Fibroblast of the conjunctiva (primary cell): ENCODE data around the gene CCDC149.

Source experiments
- DNase-seq: peaks from one replicate; pipeline ENCODE4 v3.0.0-alpha.2; 2010; ENCODE audit warnings: low read depth

CCDC149 gene

DNA sequence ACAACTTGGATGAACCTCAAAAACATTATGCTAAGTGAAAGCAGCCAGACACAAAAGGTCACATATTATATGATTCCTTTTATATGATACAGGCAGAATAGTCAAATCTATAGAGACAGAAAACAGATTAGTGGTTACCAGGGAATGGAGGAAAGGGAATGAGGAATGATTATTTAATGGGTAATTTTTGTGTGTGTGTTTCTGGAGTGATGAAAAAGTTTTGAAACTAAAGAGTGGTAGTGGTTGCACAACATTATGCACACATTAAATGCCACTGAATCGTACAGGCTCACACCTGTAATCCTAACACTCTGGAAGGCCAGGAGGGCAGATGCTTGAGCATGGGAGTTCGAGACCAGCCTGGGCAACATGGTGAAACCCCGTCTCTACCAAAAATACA lies 137.1 kb downstream of the CCDC149 start:
- no peak for DNase-seq

DNA sequence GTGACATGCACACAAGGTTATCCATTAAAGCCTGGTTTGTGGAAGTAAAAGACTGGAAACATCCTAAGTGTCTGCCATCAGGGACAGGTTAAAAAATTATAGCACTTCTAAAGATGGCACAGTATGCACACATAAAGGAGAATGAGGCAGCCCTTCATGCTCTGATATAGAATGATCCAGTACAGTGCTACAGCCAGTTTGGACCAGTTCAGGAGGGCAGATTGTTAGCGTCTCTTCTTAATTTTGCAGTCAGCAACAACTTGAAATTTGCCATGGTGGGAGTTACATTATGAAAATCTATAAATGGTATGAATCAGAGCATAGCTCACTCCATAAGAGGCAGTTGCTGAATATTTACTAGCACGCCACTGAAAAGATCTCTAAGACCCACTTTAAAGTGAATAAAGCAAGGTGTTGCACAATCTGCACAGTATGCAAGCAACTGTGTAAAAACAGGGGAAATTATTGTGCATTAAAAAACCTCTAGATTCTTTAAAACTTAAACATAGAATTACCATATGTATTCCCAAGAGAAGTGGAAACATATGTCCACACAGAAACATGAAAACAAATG lies 137.7 kb downstream of the CCDC149 start:
- no peak for DNase-seq

DNA sequence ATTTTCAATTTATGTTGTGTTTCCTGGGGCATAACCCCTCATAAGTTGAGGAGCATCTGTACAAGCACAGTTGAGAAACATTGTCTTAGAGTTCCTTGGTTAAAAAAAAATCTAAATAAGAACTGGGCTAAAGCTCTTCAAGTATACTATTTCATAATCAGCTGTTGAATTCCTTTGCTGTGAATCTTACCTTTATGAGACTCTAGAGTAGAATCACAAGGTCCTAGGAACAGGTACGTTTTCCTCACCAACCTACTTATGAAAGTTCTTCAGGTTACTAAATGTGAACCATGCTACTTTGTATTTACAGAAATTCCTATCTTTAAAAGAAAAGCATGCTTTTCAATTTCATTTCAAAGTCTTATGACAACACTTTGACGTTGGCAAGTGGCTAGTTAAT lies 138.4 kb downstream of the CCDC149 start:
- DNase-seq, result no peak

DNA sequence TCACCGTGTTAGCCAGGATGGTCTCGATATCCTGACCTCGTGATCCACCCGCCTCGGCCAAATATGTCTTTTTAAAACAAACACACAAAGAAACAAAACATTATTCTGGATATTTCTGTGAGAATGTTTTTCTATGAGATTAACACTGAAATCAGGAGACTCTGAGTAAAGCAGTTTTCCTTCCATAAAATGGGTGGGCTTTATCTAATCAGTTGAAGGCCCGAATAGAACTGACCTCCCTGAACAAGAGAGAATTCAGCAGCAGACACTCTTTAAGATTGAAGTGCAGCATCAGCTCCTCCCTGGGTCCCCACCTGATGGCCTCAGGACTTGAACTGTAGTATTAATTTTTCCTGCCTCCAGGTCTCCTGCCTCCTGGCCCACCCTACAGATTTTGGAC lies 139.9 kb downstream of the CCDC149 start:
- DNase-seq, result no peak

DNA sequence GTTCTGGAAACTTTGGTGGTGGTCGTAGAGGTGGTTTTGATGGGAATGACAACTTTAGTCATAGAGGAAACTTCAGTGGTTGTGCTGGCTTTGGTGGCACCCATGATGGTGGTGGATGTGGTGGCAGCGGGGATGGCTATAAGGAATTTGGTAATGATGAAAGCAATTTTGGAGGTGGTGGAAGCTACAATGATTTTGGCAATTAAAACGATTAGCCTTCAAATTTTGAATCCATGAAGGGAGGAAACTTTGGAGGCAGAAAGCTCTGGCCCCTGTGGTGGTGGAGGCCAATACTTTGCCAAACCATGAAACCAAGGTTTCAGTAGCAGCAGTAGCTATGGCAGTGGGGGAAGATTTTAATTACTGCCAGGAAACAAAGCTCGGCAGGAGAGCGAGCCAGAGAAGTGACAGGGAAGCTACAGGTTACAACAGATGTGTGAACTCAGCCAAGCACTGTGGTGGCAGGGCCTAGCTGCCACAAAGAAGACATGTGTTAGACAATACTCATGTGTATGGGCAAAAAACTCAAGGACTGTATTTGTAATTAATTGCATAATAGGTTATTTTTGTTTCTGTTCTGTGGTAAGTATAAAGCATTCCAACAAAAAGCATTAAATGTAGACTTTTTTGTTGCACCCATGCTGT lies 140.7 kb downstream of the CCDC149 start:
- DNase-seq, result no peak

DNA sequence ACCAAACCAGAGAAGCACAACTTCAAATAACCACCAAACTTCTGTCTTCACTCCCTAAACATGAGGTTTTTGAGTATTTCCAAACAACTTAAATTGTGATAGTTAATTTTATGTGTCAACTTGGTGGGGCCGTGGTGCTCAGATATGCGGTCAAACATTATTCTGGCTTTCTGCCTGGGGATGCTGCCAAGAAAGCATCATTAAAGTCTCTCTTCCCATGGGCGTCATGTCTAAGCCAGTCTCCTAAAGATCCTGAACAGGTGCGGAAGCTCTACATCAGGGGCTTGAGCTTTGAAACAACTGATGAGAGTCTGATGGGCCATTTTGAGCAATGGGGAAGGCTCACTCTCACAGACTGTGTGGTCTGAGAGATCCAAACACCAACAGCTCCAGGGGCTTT lies 141.6 kb downstream of the CCDC149 start:
- DNase-seq, result no peak

DNA sequence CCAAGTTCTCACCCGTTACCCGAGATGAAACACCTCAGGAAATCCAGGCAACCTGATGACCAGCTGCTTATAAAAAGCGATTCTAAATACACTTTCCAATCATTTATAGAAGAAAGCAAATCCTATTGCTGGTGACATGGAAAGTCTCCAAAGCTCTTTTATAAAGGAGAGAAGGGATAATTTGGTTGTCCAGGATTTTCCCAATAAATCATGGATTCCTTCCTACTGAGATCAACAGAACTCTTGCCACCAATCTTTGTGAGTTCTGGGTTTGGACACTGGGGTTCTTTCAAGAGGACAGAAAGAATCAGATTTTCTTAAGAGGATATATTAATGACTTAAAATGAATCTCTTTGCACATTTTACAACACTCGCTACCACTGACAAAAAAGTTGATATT lies 142.2 kb downstream of the CCDC149 start:
- no peak for DNase-seq

DNA sequence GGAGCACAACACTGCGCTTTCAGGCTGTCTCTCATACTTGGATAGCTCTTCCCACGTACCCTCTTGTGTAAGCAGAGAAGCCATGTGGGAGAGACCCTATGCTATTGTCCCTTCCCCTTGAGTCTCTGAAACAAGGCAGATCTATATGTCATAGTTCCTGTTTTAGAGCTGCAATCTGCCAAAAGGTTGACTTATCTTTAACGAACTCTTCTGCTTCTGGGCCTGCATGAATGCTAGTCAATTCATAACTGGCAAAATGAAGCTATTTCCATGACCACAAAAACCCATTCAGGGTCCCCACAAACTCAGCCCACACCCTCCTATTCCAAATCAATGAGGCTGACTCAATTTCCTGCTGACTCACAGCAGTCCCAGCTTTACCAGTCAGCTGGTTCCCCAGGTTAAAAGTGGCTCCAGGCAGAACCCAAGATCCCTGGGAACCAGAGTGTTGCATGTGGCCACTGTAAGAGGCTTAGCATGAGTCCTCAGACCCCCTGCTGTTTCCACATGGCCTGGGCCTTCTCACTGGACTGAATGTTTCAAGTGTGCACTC lies 142.7 kb downstream of the CCDC149 start:
- DNase-seq, result no peak

DNA sequence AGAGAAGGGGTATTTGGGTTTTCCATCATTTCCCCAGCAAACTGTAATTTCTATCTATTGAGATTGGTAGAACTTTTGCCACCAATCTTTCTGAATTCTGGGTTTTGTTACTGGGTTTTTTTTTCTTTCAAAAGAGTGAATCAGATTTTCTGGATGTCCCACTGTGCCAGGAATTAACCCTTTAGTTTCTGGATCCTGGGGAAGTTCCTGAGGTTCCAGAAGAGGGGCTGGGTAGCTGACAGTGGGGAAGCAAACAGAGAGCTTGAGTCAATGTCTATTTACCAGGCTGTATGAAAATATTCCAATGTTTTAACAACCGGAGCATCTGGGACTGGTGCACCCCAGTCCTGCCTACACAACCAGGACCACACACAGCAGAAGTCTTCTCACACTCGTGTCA lies 143.3 kb downstream of the CCDC149 start:
- no peak for DNase-seq

DNA sequence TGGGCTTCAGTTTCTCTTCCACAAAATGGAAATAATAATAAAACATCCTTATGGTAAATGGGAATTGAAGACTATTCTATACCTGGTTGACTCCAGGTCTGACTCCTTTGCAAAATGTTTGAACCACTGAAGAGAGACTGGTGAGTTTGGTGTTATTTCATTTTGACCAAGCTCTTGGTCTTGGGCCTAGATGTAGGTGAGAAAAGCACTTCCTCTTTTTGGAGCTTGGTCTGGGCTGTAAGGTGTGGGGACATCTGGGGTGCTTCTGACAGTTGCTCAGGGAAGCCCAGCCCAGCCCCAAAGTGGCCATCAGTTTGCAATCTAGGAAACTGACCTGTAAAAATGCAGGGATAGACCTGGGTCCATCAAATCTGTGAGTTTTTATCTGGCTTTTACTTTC lies 144.2 kb downstream of the CCDC149 start:
- no peak for DNase-seq

DNA sequence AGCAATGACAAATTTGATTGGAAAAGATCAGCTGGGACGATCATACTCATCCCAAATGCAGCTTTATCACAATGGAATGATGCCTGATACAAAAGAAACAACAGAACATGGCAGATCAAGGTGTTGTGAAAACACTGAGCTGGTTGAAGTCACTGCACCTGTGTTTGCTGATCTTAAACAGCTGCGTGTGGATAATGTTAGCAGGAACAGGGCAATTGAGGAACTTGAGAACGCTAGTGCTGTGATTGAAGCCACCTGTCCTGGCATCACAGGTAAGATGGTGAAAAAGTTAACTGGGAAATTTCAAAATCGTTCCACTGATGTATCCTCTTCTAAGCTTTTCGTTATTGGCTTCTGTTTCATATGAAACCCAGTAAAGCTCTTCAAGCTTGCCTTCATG lies 144.8 kb downstream of the CCDC149 start:
- DNase-seq, result no peak

DNA sequence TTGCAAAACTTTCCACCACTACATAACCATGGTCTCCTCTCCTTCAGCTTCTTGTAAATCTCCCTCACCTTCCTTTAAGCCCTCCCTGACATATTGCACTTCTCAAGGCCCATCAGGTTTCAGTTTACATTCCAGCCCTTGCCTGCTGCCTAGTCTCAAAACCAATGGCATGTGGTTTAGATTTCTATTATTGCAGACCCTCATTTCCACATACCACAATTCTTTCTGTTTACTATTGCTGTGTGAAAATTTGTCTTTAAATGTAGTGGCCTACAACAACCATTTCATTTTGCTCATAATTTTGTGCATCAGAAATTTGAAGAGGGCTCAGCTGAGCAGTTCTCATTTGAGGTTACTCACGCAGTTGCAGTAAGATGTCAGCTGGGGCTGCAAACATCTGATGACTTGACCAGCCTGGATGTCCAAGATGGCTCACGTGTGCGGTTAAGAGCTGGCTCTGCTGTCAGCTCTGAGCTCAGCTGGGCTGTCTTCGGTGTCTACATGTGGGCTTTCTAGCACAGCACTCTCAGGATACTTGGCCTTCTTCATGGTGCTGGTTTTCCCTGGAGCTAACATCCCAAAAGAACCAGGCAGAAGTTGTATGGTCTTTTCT lies 147.4 kb downstream of the CCDC149 start:
- no peak for DNase-seq

DNA sequence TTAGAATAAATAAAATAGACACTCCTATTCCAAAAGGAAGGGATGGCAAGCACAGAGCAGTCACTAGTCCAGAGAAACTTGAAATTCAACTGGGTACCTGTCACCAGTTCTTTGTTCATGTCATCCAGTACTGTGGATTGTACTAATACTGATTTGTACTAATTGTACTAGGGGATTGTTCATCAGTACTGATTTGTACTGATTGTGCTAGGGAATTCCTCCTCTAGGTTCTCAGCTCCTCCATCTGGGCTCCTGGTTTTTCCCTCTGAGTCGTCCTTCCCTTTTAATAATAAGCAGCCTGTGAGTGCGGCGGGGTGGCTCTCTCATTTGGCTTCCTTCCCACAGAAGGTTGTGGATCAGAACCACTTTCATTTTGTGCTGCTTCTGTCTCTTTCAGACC lies 148.5 kb downstream of the CCDC149 start:
- DNase-seq, result no peak

DNA sequence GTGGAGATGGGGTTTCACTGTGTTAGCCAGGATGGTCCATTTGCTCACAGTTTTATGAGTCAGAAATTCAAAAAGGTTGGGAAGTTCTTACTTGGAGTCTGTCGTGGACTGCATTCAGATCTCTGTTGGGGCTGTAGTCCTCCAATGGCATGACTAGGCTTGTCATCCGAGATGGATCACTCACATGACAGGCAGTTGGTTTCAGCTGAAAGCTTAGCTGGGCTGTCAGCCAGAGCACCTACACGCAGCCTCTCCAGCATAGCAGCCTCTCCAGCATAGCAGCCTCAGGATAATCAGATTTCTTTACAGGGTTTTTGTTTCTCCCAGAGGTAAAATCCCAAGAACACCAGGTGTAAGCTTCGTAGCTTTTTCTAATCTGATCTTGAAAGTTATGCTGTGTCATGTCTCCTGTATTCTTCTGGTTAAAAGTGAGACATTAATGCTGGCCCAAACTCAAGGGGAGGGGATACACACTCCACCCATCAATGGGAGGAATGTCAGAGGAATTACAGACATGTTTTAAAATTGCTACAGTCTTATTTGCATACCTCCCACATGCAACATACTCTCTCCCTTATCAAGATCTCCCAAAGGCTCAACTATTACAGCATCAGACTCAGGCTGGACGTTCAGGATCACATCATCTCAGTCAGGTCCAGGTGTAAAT lies 149.1 kb downstream of the CCDC149 start:
- DNase-seq, result no peak
